NOMO-1 treated with DMSO at 0.1 percent for 48 hours (cell line): ENCODE measurements around the gene ZNF283.
"Not testable (repeated sequence)": the region's sequence is repeated elsewhere in the genome, so short reads cannot be mapped to it uniquely, and the experiment has no call there.

Source experiments
- DNase-seq: peaks from one replicate; lab custom pipeline; 2025; ENCODE audit not compliant: unreplicated experiment; lab: John Stamatoyannopoulos, UW

Gene ZNF283

DNA sequence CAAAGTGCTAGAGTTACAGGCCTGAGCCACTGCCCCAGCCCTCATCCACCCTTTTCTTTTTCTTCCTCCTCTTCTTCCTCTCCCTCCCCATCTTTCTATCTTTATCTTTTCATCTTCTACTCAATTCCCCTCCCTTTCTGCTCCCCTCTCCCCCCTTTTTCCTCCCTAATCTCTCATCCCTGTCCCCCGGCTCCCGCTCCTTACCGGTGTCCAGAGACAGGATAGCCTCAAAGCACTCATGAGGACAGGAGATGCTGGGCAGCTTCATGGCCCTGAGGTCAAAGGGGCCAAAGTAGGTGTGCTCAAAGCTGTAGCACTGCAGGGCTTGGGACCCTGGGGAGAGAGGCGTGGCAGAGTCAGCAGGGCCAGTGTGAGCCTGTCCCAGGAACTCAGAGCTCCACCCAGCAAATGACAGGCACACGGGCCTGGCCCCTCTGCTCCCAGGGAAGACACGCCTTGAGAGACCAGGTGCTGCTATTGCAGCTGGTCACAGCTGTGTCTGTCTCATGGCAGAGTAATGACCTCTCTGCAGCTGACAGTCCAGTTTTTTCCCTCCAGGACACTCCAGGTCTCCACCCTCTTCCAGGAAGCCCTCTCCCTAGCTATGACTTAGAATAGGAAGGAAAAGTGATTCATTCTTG is 27.5 kb upstream of the ZNF283 start:
- DNase-seq: no peak

- DNase-seq: no peak
Measured at GRCh38 chr19:43802216-43802951, 24.7 kb upstream of the ZNF283 start, which contains the start of gene LYPD5. Gene LYPD5 (minus strand): TSS chr19:43802447. CDS start chr19:43802380, 67 bp downstream.

GRCh38 chr19:43804432-43804831 is 22.7 kb upstream of the ZNF283 start:
- no peak for DNase-seq

- not testable (repeated sequence) for DNase-seq
Measured at GRCh38 chr19:43806401-43806800, 20.7 kb upstream of the ZNF283 start.

DNA sequence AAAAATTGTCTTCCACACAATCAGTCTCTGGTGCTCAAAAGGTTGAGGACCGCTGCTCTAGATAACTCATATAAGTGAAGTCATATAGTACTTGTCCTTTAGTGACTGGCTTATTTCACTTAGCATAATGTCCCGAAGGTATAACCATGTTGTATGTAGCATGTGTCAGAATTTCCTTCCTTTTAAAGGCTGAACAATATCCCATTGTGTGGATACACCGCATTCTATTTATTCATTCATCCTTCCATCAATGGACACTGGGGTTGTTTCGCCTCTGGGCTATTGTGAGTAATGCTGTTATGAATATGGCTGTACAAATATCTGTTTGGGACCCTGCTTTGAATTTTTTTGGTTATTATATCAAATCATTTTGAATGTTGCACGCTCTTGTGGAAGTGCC is 20.3 kb upstream of the ZNF283 start:
- no peak for DNase-seq

DNA sequence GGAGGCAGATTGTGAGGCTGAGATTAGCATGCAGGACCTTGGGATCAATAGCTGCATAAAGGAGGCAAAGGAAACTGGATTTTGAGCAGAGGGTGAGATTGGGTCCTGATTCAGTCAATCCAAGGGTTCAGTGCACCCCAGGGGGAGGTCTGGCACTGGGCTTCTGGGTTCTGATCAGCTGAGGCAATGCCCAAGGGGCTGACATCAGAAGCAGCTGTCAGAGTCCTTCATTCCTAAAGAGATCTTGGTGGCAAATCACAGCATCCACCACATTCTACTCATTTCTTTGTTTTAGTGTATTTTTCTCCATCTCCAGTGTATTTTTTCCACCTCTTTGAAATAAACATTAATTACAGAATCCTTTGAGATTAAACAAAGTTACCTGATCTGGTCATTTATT is 19.5 kb upstream of the ZNF283 start:
- DNase-seq: no peak

DNA sequence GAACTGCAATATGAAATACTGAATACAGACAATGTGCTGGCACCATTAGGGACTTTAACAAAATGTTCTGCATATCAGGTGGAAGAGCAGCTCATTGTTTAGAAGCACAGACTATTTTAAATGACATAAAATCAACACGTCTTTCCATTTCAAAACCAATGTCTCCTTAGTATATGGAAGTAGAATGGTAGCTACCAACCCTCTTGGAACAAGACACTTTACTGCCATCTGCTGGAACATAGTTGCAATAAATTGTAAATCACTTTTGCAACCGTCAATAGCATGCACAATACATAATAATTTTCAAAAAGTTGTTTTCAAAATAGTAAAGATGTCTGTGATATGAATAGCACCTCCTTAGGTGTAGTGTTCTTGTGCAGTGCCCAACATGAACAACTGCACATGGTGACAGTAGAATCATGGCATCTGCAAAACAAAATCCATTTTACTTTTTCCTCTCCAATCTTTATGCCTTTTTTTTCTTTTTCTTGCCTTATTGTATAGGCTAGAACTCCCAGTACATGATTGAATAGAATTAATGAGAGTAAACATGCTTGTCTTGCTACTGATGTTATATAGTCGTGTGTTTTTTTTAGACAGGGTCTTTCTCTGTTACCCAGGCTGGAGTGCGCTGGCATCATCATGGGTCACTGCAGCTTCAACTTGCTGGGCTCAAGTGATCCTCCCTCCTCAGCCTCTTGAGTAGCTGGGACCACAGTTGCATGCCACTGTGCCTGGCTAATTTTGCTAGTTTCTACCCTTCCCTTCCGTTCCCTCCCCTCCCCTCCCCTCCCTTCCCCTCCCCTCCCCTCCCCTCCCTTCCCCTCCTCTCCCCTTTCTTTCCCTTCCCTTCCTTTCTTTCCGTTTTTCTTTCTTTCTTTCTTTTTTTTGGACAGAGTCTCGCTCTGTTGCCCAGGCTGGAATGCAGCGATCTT is 17.1 kb upstream of the ZNF283 start:
- DNase-seq: peak; percentile 76

GRCh38 chr19:43811837-43812236 is 15.3 kb upstream of the ZNF283 start:
- DNase-seq: no peak

DNA sequence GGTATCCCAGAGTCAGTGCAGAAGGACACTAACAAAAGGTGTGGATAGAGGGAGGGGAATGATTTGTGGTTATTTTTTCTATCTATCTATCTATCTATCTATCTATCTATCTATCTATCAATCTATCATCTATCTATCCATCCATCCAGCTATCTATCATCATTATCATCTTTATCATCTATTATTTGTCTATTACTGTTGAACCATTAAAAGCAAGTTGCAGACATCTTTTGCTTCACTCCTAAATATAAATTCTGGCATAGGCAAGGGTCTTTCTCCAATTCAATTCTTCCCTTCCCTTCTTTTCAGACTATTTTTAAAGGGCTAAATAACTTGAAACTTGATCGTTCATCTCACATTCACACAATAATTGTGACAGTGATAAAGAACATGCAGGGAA is 14.9 kb upstream of the ZNF283 start:
- no peak for DNase-seq

- DNase-seq: no peak
Measured at GRCh38 chr19:43812688-43813087, 14.4 kb upstream of the ZNF283 start.

GRCh38 chr19:43814663-43815352 is 12.3 kb upstream of the ZNF283 start:
- DNase-seq: no peak

GRCh38 chr19:43817454-43817853 is 9.7 kb upstream of the ZNF283 start:
- not testable (repeated sequence) for DNase-seq

GRCh38 chr19:43818500-43818899 is 8.6 kb upstream of the ZNF283 start:
- no peak for DNase-seq

DNA sequence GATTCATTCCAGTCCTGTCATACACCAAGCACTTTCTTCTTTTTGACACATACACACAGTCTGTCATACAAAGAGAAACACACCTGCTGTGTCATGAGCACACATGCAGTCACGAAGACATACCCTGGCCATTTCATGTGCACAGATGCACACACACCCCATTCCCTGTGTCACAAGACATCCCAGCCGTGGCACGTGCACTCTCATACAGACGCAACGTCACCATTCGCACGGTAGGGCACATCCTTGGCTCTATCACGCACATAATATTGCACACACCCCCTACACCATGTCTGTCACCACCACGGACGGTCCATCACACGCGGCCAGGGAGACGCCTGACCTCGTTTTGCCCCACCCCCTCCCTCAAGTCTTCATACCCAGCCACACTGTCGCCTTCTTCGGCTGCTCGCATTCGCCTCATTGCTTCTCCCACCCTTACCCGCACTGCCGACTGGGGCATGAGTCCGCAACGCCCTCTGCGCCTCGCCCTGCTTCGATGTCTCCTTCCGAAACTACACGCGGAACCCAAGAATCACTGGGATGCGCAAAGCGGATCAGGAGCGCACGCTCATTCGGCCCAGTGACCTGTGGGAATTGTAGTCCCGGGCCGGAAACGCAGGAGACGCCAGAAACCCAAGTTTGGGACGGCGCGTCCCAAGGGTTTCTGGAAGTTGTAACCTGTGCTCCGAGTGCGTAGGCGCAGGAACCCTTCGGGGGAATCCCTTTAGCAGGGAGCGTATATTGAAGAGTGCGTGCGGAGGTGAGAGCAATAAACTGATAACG is 6.8 kb upstream of the ZNF283 start:
- DNase-seq: no peak

- DNase-seq: no peak
Measured at GRCh38 chr19:43820884-43821215, 6.3 kb upstream of the ZNF283 start.

DNA sequence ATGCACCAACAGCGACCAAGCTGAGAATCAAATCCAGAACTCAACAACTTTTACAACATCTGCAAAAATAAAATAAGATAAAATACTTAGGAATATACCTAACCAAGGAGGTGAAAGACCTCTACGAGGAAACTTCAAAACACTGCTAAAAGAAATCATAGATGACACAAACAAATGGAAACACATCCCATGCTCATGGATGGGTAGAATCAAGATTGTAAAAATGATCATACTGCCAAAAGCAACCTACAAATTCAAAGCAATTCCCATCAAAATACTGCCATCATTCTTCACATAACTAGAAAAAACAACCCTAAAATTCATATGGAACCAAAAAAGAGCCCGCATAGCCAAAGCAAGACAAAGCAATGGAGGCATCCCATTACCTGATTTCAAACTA is 3.3 kb upstream of the ZNF283 start:
- not testable (repeated sequence) for DNase-seq

DNA sequence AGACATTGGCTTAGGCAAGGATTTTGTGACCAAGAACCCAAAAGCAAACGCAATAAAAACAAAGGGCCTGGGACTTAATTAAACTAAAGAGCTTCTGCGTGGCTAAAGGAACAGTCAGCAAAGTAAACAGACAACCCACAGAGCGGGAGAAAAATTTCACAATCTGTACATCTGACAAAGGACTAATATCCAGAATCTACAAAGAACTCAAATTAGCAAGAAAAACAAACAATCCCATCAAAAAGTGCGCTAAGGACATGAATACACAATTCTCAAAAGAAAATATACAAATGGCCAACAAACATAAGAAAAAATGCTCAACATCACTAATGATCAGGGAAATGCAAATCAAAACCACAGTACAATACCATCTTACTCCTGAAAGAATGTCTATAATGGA is 2.5 kb upstream of the ZNF283 start:
- not testable (repeated sequence) for DNase-seq

- no peak for DNase-seq
Measured at GRCh38 chr19:43839139-43839538, 12.0 kb downstream of the ZNF283 start.

DNA sequence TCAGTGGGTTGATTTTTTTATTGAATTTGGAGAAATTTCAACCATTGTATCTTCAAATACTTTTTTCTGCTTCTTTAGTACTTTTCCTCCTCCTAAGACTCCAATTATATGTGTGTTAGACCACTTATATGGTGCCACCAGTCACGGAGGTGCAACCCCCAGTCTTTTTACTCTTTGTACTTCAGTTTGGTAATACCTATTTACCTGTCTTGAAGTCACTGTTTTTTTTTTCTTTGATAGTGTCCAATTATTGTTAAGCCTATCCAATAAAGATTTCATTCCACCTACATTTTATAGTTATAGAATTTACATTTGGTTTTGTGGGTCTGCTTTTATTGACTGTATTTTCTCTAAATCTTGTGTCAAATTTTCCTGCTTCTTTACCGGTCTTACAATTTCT is 14.9 kb downstream of the ZNF283 start:
- no peak for DNase-seq

DNA sequence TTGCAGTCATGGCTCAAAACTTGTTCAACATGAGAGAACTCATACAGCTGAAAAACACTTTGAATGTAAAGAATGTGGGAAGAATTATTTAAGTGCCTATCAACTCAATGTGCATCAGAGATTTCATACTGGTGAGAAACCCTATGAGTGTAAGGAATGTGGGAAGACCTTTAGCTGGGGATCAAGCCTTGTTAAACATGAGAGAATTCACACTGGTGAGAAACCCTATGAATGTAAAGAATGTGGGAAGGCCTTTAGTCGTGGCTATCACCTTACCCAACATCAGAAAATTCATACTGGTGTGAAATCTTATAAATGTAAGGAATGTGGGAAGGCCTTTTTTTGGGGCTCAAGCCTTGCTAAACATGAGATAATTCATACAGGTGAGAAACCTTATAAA is 20.1 kb downstream of the ZNF283 start:
- no peak for DNase-seq
